RWPE2 (cell line): ENCODE results near the gene CTXND2.
"Not testable (repeated sequence)": the region's sequence is repeated elsewhere in the genome, so short reads cannot be mapped to it uniquely, and the experiment has no call there.

Experiments used
- ATAC-seq: fragments of 200-7000 bp; cut with Tn5 transposase; 3 replicates; pipeline ENCODE4 v1.9.1; 2021; ENCODE audit warnings: low read depth
- DNase-seq: peaks from one replicate; pipeline ENCODE4 v3.0.0-alpha.2; 2020; ENCODE audit warnings: low spot score
- H3K27ac ChIP-seq: fragments of 450-650 bp; 2 replicates; pipeline ENCODE4 v1.5.1; 2017; ENCODE audit warnings: mild to moderate bottlenecking; ENCODE audit not compliant: poor library complexity, severe bottlenecking
- H3K27me3 ChIP-seq: fragments of 250-450 bp; sonication (Bioruptor Pico); 2 replicates; pipeline ENCODE4 v1.5.1; 2021; ENCODE audit warnings: mild to moderate bottlenecking, moderate library complexity; ENCODE audit not compliant: insufficient read depth, poor library complexity, severe bottlenecking
- H3K36me3 ChIP-seq: fragments of 250-450 bp; sonication (Bioruptor Pico); 2 replicates; pipeline ENCODE4 v1.5.1; 2020; ENCODE audit warnings: low read depth, mild to moderate bottlenecking, moderate library complexity
- H3K4me1 ChIP-seq: fragments of 250-450 bp; sonication (Bioruptor Pico); 2 replicates; pipeline ENCODE4 v1.5.1; 2021; ENCODE audit warnings: mild to moderate bottlenecking, moderate library complexity; ENCODE audit not compliant: insufficient read depth, poor library complexity, severe bottlenecking
- H3K4me3 ChIP-seq: fragments of 250-450 bp; sonication (Bioruptor Pico); 2 replicates; pipeline ENCODE4 v1.5.1; 2021; ENCODE audit warnings: mild to moderate bottlenecking, moderate library complexity; ENCODE audit not compliant: severe bottlenecking
- H3K9me3 ChIP-seq: fragments of 250-450 bp; sonication (Bioruptor Pico); 2 replicates; pipeline ENCODE4 v1.5.1; 2021; ENCODE audit warnings: mild to moderate bottlenecking, moderate library complexity; ENCODE audit not compliant: severe bottlenecking
- TF ChIP-seq, protein P1 (sequence below): fragments of 450-650 bp; IDR thresholded peaks from one replicate; pipeline ENCODE4 v1.5.1; 2017; ENCODE audit warnings: mild to moderate bottlenecking, moderate library complexity; ENCODE audit not compliant: poor library complexity, severe bottlenecking

CTXND2 gene

DNA sequence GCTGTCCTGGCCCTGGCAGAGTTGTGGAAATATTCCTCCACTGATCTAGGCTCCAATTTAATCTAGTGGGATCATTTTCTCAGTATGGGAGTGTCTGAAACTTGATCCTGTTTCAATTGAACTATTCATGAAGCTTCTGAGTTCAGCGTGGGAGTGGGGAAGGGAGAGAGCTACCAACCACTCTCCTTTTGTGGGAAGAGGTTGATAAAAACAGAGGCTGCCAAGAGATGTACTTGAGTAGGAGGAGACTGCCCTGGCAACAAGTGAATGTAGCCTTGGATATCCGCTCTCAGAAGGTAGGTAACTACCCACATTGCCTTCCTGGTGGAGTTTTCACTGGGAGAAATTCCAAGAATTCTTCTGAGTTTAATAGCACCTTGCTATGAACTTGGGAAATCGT is at the start of gene CTXND2:
CTXND2 (plus strand) TSS at position 119 of the 400 bp plus-strand sequence. CDS start 25,179 bp downstream, outside the sequence.
- no peak for DNase-seq
- H3K9me3 ChIP-seq: no peaks in the 10 kb centered on the region
- peaks cover 4% of the 10 kb centered on the region for H3K4me1 ChIP-seq
- ATAC-seq: 0 out of 3 replicates have a peak, but pooled peaks have one; percentile 36
- H3K4me3 ChIP-seq: no peak within 1 kb of the TSS
- TF ChIP-seq, protein P1, sequence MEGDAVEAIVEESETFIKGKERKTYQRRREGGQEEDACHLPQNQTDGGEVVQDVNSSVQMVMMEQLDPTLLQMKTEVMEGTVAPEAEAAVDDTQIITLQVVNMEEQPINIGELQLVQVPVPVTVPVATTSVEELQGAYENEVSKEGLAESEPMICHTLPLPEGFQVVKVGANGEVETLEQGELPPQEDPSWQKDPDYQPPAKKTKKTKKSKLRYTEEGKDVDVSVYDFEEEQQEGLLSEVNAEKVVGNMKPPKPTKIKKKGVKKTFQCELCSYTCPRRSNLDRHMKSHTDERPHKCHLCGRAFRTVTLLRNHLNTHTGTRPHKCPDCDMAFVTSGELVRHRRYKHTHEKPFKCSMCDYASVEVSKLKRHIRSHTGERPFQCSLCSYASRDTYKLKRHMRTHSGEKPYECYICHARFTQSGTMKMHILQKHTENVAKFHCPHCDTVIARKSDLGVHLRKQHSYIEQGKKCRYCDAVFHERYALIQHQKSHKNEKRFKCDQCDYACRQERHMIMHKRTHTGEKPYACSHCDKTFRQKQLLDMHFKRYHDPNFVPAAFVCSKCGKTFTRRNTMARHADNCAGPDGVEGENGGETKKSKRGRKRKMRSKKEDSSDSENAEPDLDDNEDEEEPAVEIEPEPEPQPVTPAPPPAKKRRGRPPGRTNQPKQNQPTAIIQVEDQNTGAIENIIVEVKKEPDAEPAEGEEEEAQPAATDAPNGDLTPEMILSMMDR: no peak
- no peak within 1 kb of the TSS for H3K27ac ChIP-seq
- no peaks in the 10 kb centered on the region for H3K36me3 ChIP-seq
- no peaks in the 10 kb centered on the region for H3K27me3 ChIP-seq

DNA sequence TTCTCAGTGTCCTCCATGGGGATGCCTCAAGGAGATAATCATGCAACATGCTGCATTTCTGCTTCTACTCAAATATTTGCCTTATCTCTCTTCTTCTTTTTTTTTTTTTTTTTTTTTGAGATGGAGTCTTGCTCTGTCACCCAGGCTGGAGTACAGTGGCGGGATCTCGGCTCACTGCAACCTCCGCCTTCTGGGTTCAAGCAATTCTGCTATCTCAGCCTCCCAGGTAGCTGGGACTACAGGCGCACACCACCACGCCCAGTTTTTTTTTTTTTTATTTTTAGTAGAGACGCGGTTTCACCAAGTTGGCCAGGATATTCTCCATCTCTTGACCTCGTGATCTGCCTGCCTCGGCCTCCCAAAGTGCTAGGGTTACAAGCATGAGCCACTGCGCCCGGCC is 46.1 kb upstream of the CTXND2 start:
- peaks cover 38% of the 10 kb centered on the region for H3K36me3 ChIP-seq
- not testable (repeated sequence) for H3K4me1 ChIP-seq, DNase-seq, ATAC-seq, H3K4me3 ChIP-seq, H3K9me3 ChIP-seq, H3K27ac ChIP-seq, H3K27me3 ChIP-seq

DNA sequence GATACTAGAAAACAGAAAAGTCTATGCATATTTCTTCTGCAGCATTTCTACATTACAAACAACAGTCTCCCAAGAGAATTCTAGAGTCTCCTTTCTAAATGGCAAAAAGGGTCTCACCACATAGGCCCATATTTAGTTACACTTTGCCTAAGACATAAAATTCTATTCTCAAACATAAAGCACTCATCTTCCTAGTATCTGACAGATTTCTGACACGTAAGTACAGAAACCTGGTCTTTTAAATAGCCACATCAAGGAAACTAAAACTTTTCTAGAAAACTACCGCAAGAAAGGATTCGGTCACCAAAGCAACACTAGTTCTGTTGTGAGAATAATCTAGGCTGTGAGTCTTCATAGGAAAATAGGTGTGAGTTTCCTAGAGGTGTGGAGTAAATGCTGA is 45.3 kb upstream of the CTXND2 start:
- H3K4me3 ChIP-seq: no peak overlapping the region
- H3K36me3 ChIP-seq: peaks cover 31% of the 10 kb centered on the region
- TF ChIP-seq, protein P1: no peak
- no peaks in the 10 kb centered on the region for H3K9me3 ChIP-seq
- H3K4me1 ChIP-seq: no peaks in the 10 kb centered on the region
- DNase-seq: no peak
- no peaks in the 10 kb centered on the region for H3K27me3 ChIP-seq
- H3K27ac ChIP-seq: no peak overlapping the region
- ATAC-seq: no peak

DNA sequence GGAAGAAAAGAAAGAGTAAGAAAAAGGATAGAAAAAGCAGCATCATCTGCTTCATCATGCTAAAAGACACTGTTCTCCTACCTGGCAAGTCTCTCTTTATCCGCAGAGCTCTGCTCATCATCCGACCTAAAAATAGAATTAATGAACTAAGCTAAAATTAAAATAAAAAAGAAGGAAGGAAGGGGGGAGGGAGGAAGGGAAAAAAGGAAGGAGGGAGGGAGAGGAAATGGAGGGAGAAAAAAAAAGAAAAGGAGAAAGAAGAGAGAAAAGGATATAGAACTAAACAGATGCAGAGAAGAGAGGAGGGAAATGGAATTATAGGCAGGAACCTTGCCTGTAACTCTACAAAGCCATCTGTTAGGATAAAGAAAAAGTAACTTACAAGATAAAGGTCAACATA is 44.6 kb upstream of the CTXND2 start:
- H3K27ac ChIP-seq: no peak overlapping the region
- peaks cover 32% of the 10 kb centered on the region for H3K36me3 ChIP-seq
- no peaks in the 10 kb centered on the region for H3K27me3 ChIP-seq
- no peak overlapping the region for H3K4me3 ChIP-seq
- ATAC-seq: no peak
- H3K4me1 ChIP-seq: no peaks in the 10 kb centered on the region
- H3K9me3 ChIP-seq: no peaks in the 10 kb centered on the region
- no peak for DNase-seq
- TF ChIP-seq, protein P1: no peak

DNA sequence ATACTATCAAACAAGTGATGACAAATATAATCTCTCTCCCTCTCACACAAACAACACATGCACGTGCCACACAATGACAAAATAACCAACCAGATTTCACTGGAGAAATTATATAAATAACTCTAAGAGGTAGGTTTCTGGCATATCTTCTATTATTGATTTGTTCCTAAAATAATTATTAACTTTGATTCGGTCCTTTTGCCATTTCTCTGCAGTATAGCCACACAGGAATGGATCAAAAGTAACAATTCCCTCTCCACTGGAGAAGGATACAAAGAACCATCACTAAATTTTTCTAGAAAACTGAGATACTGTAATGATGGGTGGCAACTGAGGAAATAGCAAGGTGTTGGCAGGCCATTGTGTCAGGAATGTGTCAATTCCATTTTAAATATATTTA is 44.0 kb upstream of the CTXND2 start:
- Histone ChIP-seq H3K4me3 (no peak overlapping the region), H3K9me3 (no peaks in the 10 kb centered on the region), H3K36me3 (peaks cover 35% of the 10 kb centered on the region), H3K4me1 (no peaks in the 10 kb centered on the region), H3K27me3 (no peaks in the 10 kb centered on the region), H3K27ac (no peak overlapping the region)
- ATAC-seq (no peak), DNase-seq (no peak)
- TF ChIP-seq, protein P1: no peak
